GM21515 (cell line): ENCODE measurements around the gene METTL6.
"Not testable (repeated sequence)": the region's sequence is repeated elsewhere in the genome, so short reads cannot be mapped to it uniquely, and the experiment has no call there.

Source experiments
- ATAC-seq: cut with Tn5 transposase; IDR thresholded peaks from one replicate; pipeline ENCODE4 v1.9.1; 2021; ENCODE audit not compliant: unreplicated experiment

METTL6 gene

GRCh38 chr3:15427182-15427880 is at the start of gene METTL6, which contains the start of gene EAF1:
Gene METTL6, minus strand, starts transcription at chr3:15427544. Its CDS starts 1,033 bp downstream, at chr3:15426511.
Gene EAF1, plus strand, starts transcription at chr3:15427598. Its CDS starts 182 bp downstream, at chr3:15427780.
- ATAC-seq, result peak; percentile 89

GRCh38 chr3:15476378-15476777 is 49.0 kb upstream of the METTL6 start:
- no peak for ATAC-seq

- no peak for ATAC-seq
Measured at GRCh38 chr3:15475161-15475560, 47.8 kb upstream of the METTL6 start.

- no peak for ATAC-seq
Measured at GRCh38 chr3:15471861-15472260, 44.5 kb upstream of the METTL6 start.

- no peak for ATAC-seq
Measured at GRCh38 chr3:15470849-15471248, 43.5 kb upstream of the METTL6 start.

GRCh38 chr3:15470261-15470660 is 42.9 kb upstream of the METTL6 start:
- no peak for ATAC-seq

GRCh38 chr3:15467227-15468181 is 40.2 kb upstream of the METTL6 start:
- ATAC-seq, result no peak

- ATAC-seq, result no peak
Measured at GRCh38 chr3:15465876-15466585, 38.7 kb upstream of the METTL6 start.

GRCh38 chr3:15462451-15462850 is 35.1 kb upstream of the METTL6 start:
- ATAC-seq, result no peak

GRCh38 chr3:15460891-15461531 is 33.7 kb upstream of the METTL6 start:
- ATAC-seq, result no peak

GRCh38 chr3:15458212-15458780 is 31.0 kb upstream of the METTL6 start:
- no peak for ATAC-seq

- ATAC-seq, result not testable (repeated sequence)
Measured at GRCh38 chr3:15456915-15457314, 29.6 kb upstream of the METTL6 start.

GRCh38 chr3:15456321-15456720 is 29.0 kb upstream of the METTL6 start:
- ATAC-seq, result no peak

- no peak for ATAC-seq
Measured at GRCh38 chr3:15455756-15456155, 28.4 kb upstream of the METTL6 start.

GRCh38 chr3:15454965-15455364 is 27.6 kb upstream of the METTL6 start:
- no peak for ATAC-seq

- ATAC-seq, result no peak
Measured at GRCh38 chr3:15453991-15454625, 26.8 kb upstream of the METTL6 start.

GRCh38 chr3:15453501-15453900 is 26.2 kb upstream of the METTL6 start:
- no peak for ATAC-seq

- ATAC-seq, result no peak
Measured at GRCh38 chr3:15452961-15453360, 25.6 kb upstream of the METTL6 start.

GRCh38 chr3:15452156-15452555 is 24.8 kb upstream of the METTL6 start:
- ATAC-seq, result no peak
